DOHH2 (cell line): Measurements from ENCODE around the gene ADGRG4.

Experiments
- H3F3A ChIP-seq: fragments of 200-600 bp; sonication (generic), shearing (Covaris generic); 2 replicates; pipeline ENCODE4 v1.6.0; 2016; ENCODE audit warnings: antibody characterized with exemption, mild to moderate bottlenecking; ENCODE audit not compliant: control insufficient read depth, insufficient read depth
- H3K27ac ChIP-seq: fragments of 200-600 bp; sonication (generic); 2 replicates; pipeline ENCODE4 v1.5.1; 2014; ENCODE audit warnings: low read depth, mild to moderate bottlenecking, low read length, moderate library complexity
- H3K27me3 ChIP-seq: fragments of 200-600 bp; sonication (generic); 2 replicates; pipeline ENCODE4 v1.6.1; 2014; ENCODE audit warnings: mild to moderate bottlenecking, low read length, mixed read lengths; ENCODE audit not compliant: control insufficient read depth
- H3K36me3 ChIP-seq: fragments of 200-600 bp; sonication (generic); 2 replicates; pipeline ENCODE4 v1.6.1; 2014; ENCODE audit warnings: mild to moderate bottlenecking, low read length, moderate library complexity, mixed read lengths; ENCODE audit not compliant: control insufficient read depth
- H3K4me1 ChIP-seq: fragments of 200-600 bp; sonication (generic); 2 replicates; pipeline ENCODE4 v1.6.1; 2014; ENCODE audit warnings: mild to moderate bottlenecking, low read length, mixed read lengths; ENCODE audit not compliant: control insufficient read depth
- H3K4me2 ChIP-seq: fragments of 200-600 bp; sonication (generic); 2 replicates; pipeline ENCODE4 v1.6.0; 2014; ENCODE audit warnings: mild to moderate bottlenecking, low read length, moderate library complexity
- H3K4me3 ChIP-seq: fragments of 200-600 bp; sonication (generic); 2 replicates; pipeline ENCODE4 v1.5.1; 2014; ENCODE audit warnings: mild to moderate bottlenecking, low read length, mixed read lengths
- H3K79me2 ChIP-seq: fragments of 200-600 bp; sonication (generic); 2 replicates; pipeline ENCODE4 v1.6.1; 2014; ENCODE audit warnings: mild to moderate bottlenecking, low read length, mixed read lengths; ENCODE audit not compliant: control insufficient read depth
- H3K9me2 ChIP-seq: fragments of 200-600 bp; sonication (generic); replicated peaks from 2 replicates; pipeline ENCODE4 v1.6.1; 2014; ENCODE audit warnings: mild to moderate bottlenecking, low read length, mixed read lengths; ENCODE audit not compliant: control insufficient read depth
- H3K9me3 ChIP-seq: fragments of 200-600 bp; sonication (generic); 2 replicates; pipeline ENCODE4 v1.6.1; 2014; ENCODE audit warnings: antibody characterized with exemption, low read length, mixed read lengths; ENCODE audit not compliant: control insufficient read depth, insufficient read depth
- H4K20me1 ChIP-seq: fragments of 200-600 bp; sonication (generic); 2 replicates; pipeline ENCODE4 v1.6.0; 2014; ENCODE audit warnings: low read depth, mild to moderate bottlenecking, antibody characterized with exemption, low read length, moderate library complexity; ENCODE audit not compliant: control insufficient read depth, insufficient read depth
- EZH2phosphoT487 ChIP-seq: fragments of 200-600 bp; sonication (generic); IDR thresholded peaks from 2 replicates; pipeline ENCODE4 v1.6.1; 2017; ENCODE audit warnings: borderline replicate concordance, mild to moderate bottlenecking, antibody characterized with exemption, low read length, moderate library complexity, mixed read lengths
- TF ChIP-seq, protein P1 (sequence below): fragments of 200-600 bp; sonication (generic); IDR thresholded peaks from one replicate; pipeline ENCODE4 v1.5.1; 2014; ENCODE audit warnings: antibody characterized with exemption, mild to moderate bottlenecking, low read depth, low read length; ENCODE audit not compliant: poor library complexity, severe bottlenecking

ADGRG4 gene

GRCh38 chrX:136321532-136321931 is 20.8 kb downstream of the ADGRG4 start:
- H3K9me2 ChIP-seq, result no peaks in the 10 kb centered on the region
- no peaks in the 10 kb centered on the region for H4K20me1 ChIP-seq
- no peak overlapping the region for H3K4me2 ChIP-seq
- TF ChIP-seq, protein P1, sequence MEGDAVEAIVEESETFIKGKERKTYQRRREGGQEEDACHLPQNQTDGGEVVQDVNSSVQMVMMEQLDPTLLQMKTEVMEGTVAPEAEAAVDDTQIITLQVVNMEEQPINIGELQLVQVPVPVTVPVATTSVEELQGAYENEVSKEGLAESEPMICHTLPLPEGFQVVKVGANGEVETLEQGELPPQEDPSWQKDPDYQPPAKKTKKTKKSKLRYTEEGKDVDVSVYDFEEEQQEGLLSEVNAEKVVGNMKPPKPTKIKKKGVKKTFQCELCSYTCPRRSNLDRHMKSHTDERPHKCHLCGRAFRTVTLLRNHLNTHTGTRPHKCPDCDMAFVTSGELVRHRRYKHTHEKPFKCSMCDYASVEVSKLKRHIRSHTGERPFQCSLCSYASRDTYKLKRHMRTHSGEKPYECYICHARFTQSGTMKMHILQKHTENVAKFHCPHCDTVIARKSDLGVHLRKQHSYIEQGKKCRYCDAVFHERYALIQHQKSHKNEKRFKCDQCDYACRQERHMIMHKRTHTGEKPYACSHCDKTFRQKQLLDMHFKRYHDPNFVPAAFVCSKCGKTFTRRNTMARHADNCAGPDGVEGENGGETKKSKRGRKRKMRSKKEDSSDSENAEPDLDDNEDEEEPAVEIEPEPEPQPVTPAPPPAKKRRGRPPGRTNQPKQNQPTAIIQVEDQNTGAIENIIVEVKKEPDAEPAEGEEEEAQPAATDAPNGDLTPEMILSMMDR, result no peak
- TF ChIP-seq EZH2phosphoT487, result no peak
- no peaks in the 10 kb centered on the region for H3K36me3 ChIP-seq
- H3K79me2 ChIP-seq, result no peaks in the 10 kb centered on the region
- no peak overlapping the region for H3K27ac ChIP-seq
- no peaks in the 10 kb centered on the region for H3K27me3 ChIP-seq
- no peaks in the 10 kb centered on the region for H3K9me3 ChIP-seq
- H3F3A ChIP-seq, result no peaks in the 10 kb centered on the region
- no peaks in the 10 kb centered on the region for H3K4me1 ChIP-seq
- H3K4me3 ChIP-seq, result no peak overlapping the region

- Histone ChIP-seq H3K79me2 (no peaks in the 10 kb centered on the region), H3K36me3 (no peaks in the 10 kb centered on the region), H3K27ac (no peak overlapping the region), H3K27me3 (no peaks in the 10 kb centered on the region), H3F3A (no peaks in the 10 kb centered on the region), H4K20me1 (no peaks in the 10 kb centered on the region), H3K9me3 (no peaks in the 10 kb centered on the region), H3K4me3 (no peak overlapping the region), H3K9me2 (no peaks in the 10 kb centered on the region), H3K4me2 (no peak overlapping the region), H3K4me1 (no peaks in the 10 kb centered on the region)
- no peak for TF ChIP-seq EZH2phosphoT487
- TF ChIP-seq, protein P1, result no peak
These were observed 21.3 kb downstream of the ADGRG4 start for GRCh38 chrX:136322064-136322463.

DNA sequence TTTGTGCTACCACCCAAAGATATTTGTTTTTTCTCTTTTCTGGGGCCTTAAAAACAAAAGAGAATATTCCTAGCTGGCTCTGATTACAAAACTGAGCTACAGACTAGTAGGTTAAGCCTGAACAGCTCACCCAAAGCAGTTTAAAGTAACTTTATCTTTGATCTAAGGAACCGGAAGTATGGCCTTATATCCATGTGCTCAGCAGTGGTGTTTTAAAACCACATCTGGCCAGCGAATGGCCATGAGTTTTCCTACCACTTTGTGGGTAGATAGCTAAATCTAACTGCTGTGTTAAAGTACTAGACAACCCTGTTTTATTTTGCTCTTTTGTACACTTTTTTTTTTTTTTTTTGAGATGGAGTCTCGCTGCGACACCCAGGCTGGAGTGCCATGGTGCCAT is 24.6 kb downstream of the ADGRG4 start:
- no peak overlapping the region for H3K27ac ChIP-seq
- no peak overlapping the region for H3K4me3 ChIP-seq
- H3K4me2 ChIP-seq, result no peak overlapping the region

More for the DNA sequence above, 24.6 kb downstream of the ADGRG4 start:
- no peaks in the 10 kb centered on the region for H4K20me1 ChIP-seq
- H3K79me2 ChIP-seq, result no peaks in the 10 kb centered on the region
- no peaks in the 10 kb centered on the region for H3K9me2 ChIP-seq
- H3K9me3 ChIP-seq, result no peaks in the 10 kb centered on the region
- H3K4me1 ChIP-seq, result no peaks in the 10 kb centered on the region
- no peaks in the 10 kb centered on the region for H3K27me3 ChIP-seq
- TF ChIP-seq, protein P1, result no peak
- TF ChIP-seq EZH2phosphoT487, result no peak
- H3F3A ChIP-seq, result no peaks in the 10 kb centered on the region
- no peaks in the 10 kb centered on the region for H3K36me3 ChIP-seq
